GM19240 (cell line): ENCODE measurements around the gene ICAM4.
"Not testable (repeated sequence)": the region's sequence is repeated elsewhere in the genome, so short reads cannot be mapped to it uniquely, and the experiment has no call there.

Source experiments
- DNase-seq: peaks from one replicate; pipeline ENCODE4 v3.0.0; 2011; ENCODE audit warnings: low spot score; ENCODE audit not compliant: insufficient read length

Gene ICAM4

GRCh38 chr19:10317857-10318462 is 31.2 kb downstream of the ICAM4 start:
- DNase-seq = no peak

GRCh38 chr19:10318807-10319682 is 32.3 kb downstream of the ICAM4 start:
- no peak for DNase-seq

GRCh38 chr19:10320602-10321416 is 34.1 kb downstream of the ICAM4 start:
- DNase-seq = no peak

GRCh38 chr19:10321417-10321797 is 34.7 kb downstream of the ICAM4 start:
- no peak for DNase-seq

GRCh38 chr19:10321874-10322835 is 35.4 kb downstream of the ICAM4 start:
- no peak for DNase-seq

- DNase-seq = no peak
Observed at GRCh38 chr19:10325732-10326131, 39.0 kb downstream of the ICAM4 start.

GRCh38 chr19:10327793-10328192 is 41.0 kb downstream of the ICAM4 start:
- no peak for DNase-seq

- no peak for DNase-seq
Observed at GRCh38 chr19:10328558-10329429, 42.0 kb downstream of the ICAM4 start.

- no peak for DNase-seq
Observed at GRCh38 chr19:10329555-10329954, 42.8 kb downstream of the ICAM4 start.

GRCh38 chr19:10332158-10332964 is 45.6 kb downstream of the ICAM4 start:
- DNase-seq = no peak

- DNase-seq = peak; percentile 98
Observed at GRCh38 chr19:10332965-10333757, 46.4 kb downstream of the ICAM4 start, which contains the start of gene RAVER1. RAVER1 (minus strand) TSS chr19:10333529; CDS start chr19:10333507, 22 bp downstream.

GRCh38 chr19:10333758-10334587 is 47.2 kb downstream of the ICAM4 start:
- no peak for DNase-seq

- no peak for DNase-seq
Observed at GRCh38 chr19:10334588-10335351, 48.0 kb downstream of the ICAM4 start.

- no peak for DNase-seq
Observed at GRCh38 chr19:10335352-10335985, 48.7 kb downstream of the ICAM4 start.

- not testable (repeated sequence) for DNase-seq
Observed at GRCh38 chr19:10336725-10337124, 50.0 kb downstream of the ICAM4 start.
